CD4-positive, alpha-beta T cell treated with Interleukin-4 for 1 hour (primary cell): Measurements from ENCODE around the gene KMO.

ENCODE experiments used
- DNase-seq, 2 donors: peaks; one replicate each; pipeline ENCODE4 v3.0.0-alpha.2; 2020 to 2022

Gene KMO

GRCh38 chr1:241598249-241598648, 66.1 kb downstream of the KMO start:
- DNase-seq, result no peak

- no peak for DNase-seq
Observed at GRCh38 chr1:241600496-241600901, 68.3 kb downstream of the KMO start.

DNA sequence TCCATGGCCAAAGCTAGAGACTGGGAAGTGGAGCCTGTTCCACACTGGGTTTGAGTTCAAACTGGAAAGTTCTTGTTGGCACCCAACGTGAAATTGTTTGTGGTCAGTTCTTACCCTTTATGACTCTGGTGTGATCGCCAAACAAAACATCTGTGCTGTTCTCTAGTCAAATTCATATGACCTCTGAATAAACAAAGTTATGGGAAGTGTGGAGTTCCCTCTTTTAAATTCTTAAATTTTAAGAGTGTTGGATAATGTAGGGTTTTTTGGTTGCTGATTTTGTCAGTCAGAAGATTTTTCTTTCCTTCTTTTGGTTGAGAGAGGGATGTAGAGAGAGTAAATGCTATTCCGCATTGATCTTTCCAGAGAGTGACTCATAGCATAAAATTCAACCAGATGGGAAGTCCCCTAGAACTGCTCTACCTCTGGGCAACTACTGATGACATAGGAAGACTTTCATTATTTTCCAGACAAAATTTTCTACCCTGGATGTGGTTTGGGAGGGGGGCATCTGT, 71.6 kb downstream of the KMO start:
- DNase-seq, result no peak

- DNase-seq, result no peak
Observed at GRCh38 chr1:241605146-241605805, 73.1 kb downstream of the KMO start.

DNA sequence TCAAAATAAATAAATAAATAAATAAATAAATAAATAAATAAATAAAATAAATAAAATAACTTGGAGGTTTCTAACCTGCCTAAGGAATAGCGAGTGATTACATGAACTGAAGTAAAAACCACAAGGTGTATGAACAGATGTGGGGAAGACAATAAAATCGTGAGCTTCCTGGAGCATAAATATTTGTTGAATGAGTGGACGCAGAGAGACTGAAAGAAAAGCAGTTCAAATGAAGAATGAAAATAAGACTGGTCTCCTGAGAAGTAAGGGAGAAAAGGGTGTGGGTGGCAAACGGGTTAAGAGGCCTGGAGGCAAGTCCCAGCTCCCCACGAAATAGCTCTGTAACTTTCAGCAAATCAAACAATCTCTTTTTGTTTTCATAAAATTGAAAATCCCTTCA, 74.4 kb downstream of the KMO start:
- DNase-seq, result no peak

DNA sequence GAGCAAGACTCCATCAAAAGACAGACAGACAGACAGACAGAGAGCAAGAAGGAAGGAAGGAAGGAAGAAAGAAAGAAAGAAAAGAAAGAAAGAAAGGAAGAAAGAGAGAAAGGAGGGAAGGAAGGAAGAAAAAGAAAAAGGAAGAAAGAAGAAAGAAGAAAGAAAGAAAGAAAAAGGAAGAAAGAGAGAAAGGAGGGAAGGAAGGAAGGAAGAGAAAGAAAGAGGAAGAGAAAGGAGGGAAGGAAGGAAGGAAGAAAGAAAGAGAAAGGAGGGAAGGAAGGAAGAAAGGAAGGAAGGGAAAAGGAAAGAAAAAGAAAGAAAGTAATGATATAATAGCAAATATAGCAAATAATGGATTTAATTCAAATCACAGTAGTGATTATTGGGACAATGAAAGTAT, 75.3 kb downstream of the KMO start:
- no peak for DNase-seq

DNA sequence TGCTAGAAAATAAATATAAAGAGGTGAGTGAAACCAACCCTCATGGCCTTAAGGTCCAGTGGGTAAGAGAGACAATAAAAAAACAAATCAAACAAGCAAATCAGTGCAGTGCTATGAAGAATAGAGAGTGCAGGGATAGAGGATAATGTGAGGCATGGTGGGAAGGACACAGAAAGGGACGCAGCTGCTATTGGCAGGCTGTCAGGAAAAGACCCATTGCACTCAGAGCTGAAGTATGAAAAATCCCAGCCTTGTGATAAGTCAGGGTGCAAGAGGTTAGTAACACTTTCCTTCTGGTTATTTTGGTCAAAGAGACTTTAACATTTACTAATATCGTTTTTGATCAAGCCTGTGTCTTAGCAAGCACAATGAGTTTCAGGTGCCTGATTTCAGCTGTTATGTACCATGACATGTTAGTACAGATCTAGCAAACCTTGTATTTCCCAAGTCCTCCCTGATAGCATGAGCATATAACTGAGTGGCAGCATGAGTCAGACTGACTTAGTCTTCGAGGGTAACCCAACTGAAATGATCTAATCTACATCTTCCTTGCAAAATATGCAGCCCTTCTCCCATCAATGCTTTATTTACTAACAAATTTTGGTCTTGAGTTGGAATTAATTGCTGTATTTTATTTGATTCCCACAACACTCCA, 76.3 kb downstream of the KMO start:
- DNase-seq, result no peak

DNA sequence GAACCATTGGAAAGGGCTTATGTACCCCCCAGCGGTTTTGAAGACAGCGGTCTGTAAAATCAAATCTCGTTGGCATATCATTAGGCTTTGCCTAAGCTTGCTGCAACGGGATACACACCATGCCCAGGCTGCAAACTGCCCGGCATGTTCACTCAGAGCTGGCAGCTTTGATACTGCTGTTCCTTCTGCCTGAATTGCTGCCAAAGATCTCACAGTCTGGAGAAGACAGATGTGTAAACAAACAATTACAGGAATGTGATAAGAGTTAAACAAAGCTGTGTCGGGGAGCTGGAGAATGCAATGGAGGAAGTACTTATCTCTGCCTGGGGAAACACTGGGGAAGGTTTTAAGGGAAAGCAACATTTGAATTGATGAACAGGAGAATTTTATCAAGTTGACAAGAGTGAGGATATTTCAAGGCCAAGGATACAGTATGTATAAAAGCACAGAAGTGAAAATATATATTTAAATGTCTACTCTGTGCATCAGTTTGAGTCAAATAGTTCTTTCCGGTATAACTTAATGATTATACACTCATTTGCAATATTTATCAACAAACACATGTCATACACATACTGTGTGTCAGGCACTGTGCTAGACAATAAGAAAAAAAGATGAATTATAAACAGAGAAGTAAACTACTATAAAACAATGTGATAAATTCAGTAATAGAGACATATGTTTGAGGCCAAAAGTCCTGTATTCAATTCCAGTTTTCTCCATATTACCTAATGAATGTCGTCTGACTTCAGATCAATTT, 78.1 kb downstream of the KMO start:
- DNase-seq, result no peak

DNA sequence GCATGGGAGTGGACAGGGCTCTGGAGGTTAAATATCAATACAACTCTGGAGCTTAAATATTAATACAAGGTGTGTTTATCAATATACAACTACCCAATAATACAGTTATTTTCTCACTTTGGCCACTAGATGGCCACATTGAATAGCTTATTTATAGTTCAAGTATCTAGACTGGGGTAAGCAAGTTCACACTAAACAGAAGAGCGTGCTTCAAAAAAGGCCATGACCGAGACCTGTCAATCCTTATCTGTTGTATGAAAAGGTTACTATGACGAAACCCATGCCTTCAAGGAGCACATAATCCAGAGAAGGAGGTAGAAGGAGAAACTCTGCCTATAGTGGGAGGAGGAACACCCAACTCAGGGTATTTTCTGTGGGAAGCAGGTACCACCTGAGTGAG, 78.9 kb downstream of the KMO start:
- peak in 1 of 2 donors; percentile 73 for DNase-seq

- no peak for DNase-seq
Observed at GRCh38 chr1:241611736-241612135, 79.6 kb downstream of the KMO start.

DNA sequence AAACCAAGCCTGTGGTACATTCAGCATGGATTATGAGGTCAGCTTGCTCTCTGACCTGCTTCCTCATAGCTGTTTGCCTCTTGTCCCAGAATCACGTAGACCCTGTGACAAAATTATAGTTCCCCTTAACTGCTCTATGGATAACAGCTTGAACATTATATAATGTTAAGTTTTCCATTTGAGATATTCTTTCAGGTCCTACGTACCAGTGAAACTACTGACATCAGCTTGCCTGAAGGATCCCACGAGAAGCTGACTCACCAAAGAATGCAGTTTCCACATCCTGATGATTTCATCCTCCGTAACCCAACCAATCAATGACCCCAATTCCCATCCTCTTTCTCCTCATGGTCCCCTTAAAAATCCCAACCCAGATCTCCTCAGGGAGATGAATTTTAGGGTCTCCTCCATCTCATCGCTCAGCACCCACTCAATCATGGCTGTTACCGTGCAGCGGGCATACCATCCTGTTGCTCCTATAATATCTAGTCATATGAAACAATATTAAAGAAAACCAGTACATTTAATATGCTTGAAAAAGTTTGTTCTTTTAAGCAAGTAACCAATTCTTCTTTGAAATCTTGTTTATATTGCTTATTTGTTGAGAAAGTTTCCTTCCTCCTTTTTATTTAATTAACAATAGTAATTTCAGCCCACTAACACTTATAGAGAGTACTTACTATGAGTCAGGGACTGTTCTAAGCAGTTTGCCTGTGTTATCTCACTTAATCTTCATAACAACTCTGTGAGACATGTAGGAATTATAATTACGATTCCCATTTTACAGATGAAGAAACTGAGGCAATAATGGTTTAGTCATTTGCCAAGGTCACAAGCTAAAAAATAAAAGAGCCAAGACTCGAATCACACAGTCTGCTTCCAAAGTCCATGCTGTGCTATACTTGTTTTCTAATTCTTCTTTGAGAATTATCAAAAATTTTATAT, 80.6 kb downstream of the KMO start:
- peak in 1 of 2 donors; percentile 35 for DNase-seq

- no peak for DNase-seq
Observed at GRCh38 chr1:241614144-241614543, 82.0 kb downstream of the KMO start.

DNA sequence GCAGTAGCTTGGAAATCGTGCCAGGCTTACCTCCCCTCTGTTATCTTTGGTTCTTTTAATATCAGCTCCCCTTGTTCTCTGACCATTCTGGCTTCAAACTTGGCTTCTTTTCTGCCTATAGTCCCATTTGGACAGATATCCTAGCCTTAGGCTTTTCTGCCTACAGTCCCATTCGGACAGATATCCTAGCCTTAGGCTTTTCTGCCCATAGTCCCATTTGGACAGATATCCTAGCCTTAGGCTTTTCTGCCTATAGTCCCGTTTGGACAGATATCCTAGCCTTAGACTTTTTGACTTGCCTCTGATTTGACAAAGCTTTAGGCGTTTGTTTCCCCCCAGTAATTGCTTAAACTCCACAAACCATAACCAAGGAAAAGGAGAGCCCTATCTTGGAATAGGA, 82.4 kb downstream of the KMO start:
- no peak for DNase-seq

GRCh38 chr1:241615043-241615974, 83.1 kb downstream of the KMO start:
- no peak for DNase-seq

GRCh38 chr1:241617426-241617825, 85.2 kb downstream of the KMO start:
- no peak for DNase-seq

DNA sequence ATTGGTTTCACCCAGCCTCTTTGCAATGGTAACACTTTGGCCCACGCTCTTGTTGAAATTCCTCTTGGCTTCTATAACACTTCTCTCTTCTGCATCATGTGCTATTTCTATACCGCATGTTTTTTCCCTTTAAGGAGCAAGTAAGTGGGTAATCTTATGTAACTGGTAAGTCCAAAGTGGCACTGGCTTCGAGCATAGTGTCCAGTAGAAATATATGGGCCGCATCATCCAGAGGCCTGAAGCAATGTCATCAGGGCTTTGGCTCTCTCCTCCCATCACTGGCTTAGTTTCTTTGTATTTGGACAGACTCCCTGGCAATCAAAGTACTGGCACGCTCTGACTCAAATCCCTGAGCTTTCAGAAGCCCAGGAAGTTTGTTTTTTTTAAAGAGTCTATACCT, 90.5 kb downstream of the KMO start:
- DNase-seq, result no peak

GRCh38 chr1:241624935-241625334, 92.8 kb downstream of the KMO start:
- DNase-seq, result no peak

DNA sequence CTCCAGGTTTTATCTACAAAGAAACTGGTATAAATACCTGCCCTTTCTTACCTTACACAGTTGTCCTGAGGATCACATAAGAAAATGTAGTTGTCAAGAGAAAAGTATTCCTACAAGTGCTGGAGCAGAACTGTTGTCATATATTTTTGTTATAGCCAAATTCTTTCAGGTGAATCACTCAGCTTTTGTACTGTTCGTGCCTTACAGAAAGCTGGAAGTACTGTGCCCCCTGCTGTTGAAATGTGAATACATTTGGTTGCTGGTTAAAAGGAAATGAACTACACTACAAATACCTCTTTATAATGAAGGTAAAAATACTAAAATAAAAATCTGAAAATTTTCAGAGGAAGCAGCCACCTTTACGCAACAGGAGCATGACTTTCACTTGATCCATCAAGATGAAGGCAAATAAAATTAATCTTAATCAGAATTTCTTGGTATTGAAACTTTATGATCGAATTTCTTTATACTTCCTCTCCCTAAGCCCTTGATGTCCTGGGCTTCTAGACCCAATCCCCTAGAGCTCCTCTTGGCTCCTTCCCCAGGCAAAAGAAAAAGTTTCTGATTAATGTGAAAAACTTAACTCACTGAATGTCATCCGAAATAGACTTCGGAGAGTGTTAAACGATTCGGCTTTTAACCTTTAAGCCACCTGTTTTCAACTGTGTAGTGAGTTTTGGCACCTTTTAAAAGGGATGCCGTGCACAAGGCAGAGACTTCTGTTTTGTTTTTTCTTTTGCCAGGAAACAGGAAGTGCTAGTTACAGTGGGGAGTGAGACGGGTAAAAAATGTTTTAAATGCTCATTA, 95.5 kb downstream of the KMO start:
- DNase-seq, result peak; percentile 55 to 73

- no peak for DNase-seq
Observed at GRCh38 chr1:241630005-241630404, 97.8 kb downstream of the KMO start.

- DNase-seq, result no peak
Observed at GRCh38 chr1:241630476-241630875, 98.3 kb downstream of the KMO start.

DNA sequence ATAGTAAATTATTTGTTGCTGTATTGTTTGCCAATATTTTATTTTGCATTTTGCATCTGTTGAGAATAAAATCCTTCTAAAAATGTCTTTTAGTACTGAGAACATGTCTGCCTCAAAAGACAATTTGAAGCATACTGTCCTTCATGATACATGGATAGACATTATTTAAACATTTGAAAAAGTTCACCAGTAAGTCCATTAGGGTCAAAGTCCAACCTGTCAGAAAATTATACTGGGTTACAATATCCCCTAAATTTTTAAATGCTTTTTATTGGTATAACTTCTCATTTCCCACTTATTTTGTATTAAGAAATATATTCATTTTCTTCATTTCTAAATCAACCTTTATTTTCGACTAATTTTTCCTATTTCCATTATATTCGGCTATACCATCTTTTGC, 98.7 kb downstream of the KMO start:
- DNase-seq, result no peak
